IMR-90 (cell line): ENCODE results near the gene CDK5RAP3. TPM values are rescaled to one million over a fixed set of nuclear protein-coding genes. Genes with fewer than 3 reads are reported as not detected.

Experiments used
- ATAC-seq: fragments of 200-7000 bp; cut with Tn5 transposase; 2 replicates; pipeline ENCODE4 v1.9.1; 2020; ENCODE audit warnings: low read depth, mild to moderate bottlenecking, moderate library complexity
- BruUV-seq: library from RNA; stranded (reverse); fragments of 400-500 nt; replicated peaks from 2 replicates; lab custom pipeline; 2021; lab: Mats Ljungman, UMichigan
- CTCF ChIA-PET: fragments of 300-600 bp; formaldehyde crosslinking; extraction: SDS; loops from one replicate; lab custom pipeline; 2021; ENCODE audit warnings: antibody characterized with exemption; lab: Yijun Ruan, JAX
- POLR2A ChIA-PET: fragments of 300-600 bp; sonication (Branson Sonifier 250); formaldehyde crosslinking; loops from one replicate; lab custom pipeline; 2022; ENCODE audit warnings: antibody characterized with exemption; ENCODE audit not compliant: unreplicated experiment; lab: Charles Lee
- DNase-seq: peaks from one replicate; pipeline ENCODE4 v3.0.0; 2013
- H2AFZ ChIP-seq: replicated peaks from 2 replicates; pipeline ENCODE3; 2013; ENCODE audit warnings: low read length, mild to moderate bottlenecking; ENCODE audit not compliant: poor library complexity
- H2AK5ac ChIP-seq: 2 replicates; pipeline ENCODE4 v1.6.1; 2013; ENCODE audit warnings: low read depth, low read length, inconsistent platforms
- H2AK9ac ChIP-seq: replicated peaks from 2 replicates; pipeline ENCODE3; 2013; ENCODE audit warnings: mild to moderate bottlenecking, low read depth, low read length, moderate library complexity; ENCODE audit not compliant: poor library complexity
- H2BK120ac ChIP-seq: 2 replicates; pipeline ENCODE4 v1.6.1; 2013; ENCODE audit warnings: low read depth, low read length, inconsistent platforms
- H2BK15ac ChIP-seq: 3 replicates; pipeline ENCODE4 v1.6.1; 2013; ENCODE audit warnings: low read depth, low read length, inconsistent platforms
- H2BK20ac ChIP-seq: 2 replicates; pipeline ENCODE4 v1.6.1; 2013; ENCODE audit warnings: low read depth, mild to moderate bottlenecking, inconsistent platforms, low read length, moderate library complexity
- H2BK5ac ChIP-seq: 2 replicates; pipeline ENCODE4 v1.6.1; 2013; ENCODE audit warnings: mild to moderate bottlenecking, low read depth, low read length, inconsistent platforms; ENCODE audit not compliant: poor library complexity, severe bottlenecking
- H3K14ac ChIP-seq: replicated peaks from 2 replicates; pipeline ENCODE4 v1.6.1; 2013; ENCODE audit warnings: low read depth, low read length, inconsistent platforms
- H3K18ac ChIP-seq: 2 replicates; pipeline ENCODE4 v1.6.1; 2013; ENCODE audit warnings: low read depth, low read length, control low read depth
- H3K23ac ChIP-seq: 2 replicates; pipeline ENCODE4 v1.6.1; 2013; ENCODE audit warnings: low read depth, low read length, inconsistent platforms
- H3K27ac ChIP-seq: 2 replicates; pipeline ENCODE4 v1.5.1; 2013; ENCODE audit warnings: mild to moderate bottlenecking, control low read depth, low read length; ENCODE audit not compliant: insufficient read depth
- H3K27me3 ChIP-seq: 2 replicates; pipeline ENCODE4 v1.6.1; 2013; ENCODE audit warnings: low read length; ENCODE audit not compliant: control insufficient read depth, insufficient read depth
- H3K36me3 ChIP-seq: 2 replicates; pipeline ENCODE4 v1.6.1; 2013; ENCODE audit warnings: low read length, mixed read lengths; ENCODE audit not compliant: control insufficient read depth, insufficient read depth
- H3K4ac ChIP-seq: 2 replicates; pipeline ENCODE4 v1.6.1; 2013; ENCODE audit warnings: low read depth, low read length, inconsistent platforms
- H3K4me1 ChIP-seq: 2 replicates; pipeline ENCODE4 v1.6.1; 2013; ENCODE audit warnings: low read length, mixed read lengths; ENCODE audit not compliant: control insufficient read depth, insufficient read depth
- H3K4me2 ChIP-seq: 2 replicates; pipeline ENCODE4 v1.6.1; 2013; ENCODE audit warnings: low read depth, mild to moderate bottlenecking, control low read depth, low read length, moderate library complexity
- H3K4me3 ChIP-seq: 2 replicates; pipeline ENCODE4 v1.5.1; 2013; ENCODE audit warnings: low read depth, mild to moderate bottlenecking, control low read depth, low read length, moderate library complexity; ENCODE audit not compliant: insufficient read depth
- H3K56ac ChIP-seq: 2 replicates; pipeline ENCODE4 v1.6.1; 2013; ENCODE audit warnings: low read length, inconsistent platforms; ENCODE audit not compliant: insufficient read depth; ENCODE audit errors: extremely low read depth
- H3K79me1 ChIP-seq, 2 experiments: 2 replicates each; pipeline ENCODE4 v1.6.1; 2013; ENCODE audit warnings: low read length in 2 of 2, inconsistent platforms in 1 of 2, low read depth in 1 of 2
- H3K9ac ChIP-seq: 2 replicates; pipeline ENCODE4 v1.6.1; 2013; ENCODE audit warnings: low read depth, low read length, control low read depth
- H3K9me1 ChIP-seq: 2 replicates; pipeline ENCODE4 v1.6.1; 2013; ENCODE audit warnings: low read length, inconsistent platforms; ENCODE audit not compliant: insufficient read depth
- H3K9me3 ChIP-seq: 2 replicates; pipeline ENCODE4 v1.6.1; 2013; ENCODE audit warnings: low read length; ENCODE audit not compliant: control insufficient read depth, insufficient read depth
- H4K20me1 ChIP-seq: 2 replicates; pipeline ENCODE4 v1.6.1; 2013; ENCODE audit warnings: low read length, inconsistent platforms; ENCODE audit not compliant: insufficient read depth
- H4K5ac ChIP-seq: 2 replicates; pipeline ENCODE4 v1.6.1; 2013; ENCODE audit warnings: mild to moderate bottlenecking, low read depth, low read length, control low read depth
- H4K8ac ChIP-seq, 2 experiments: 2 replicates each; pipeline ENCODE4 v1.6.1; 2013; ENCODE audit warnings: low read depth in 2 of 2, low read length in 2 of 2, control low read depth in 1 of 2, inconsistent platforms in 1 of 2
- H4K91ac ChIP-seq: 2 replicates; pipeline ENCODE4 v1.6.1; 2013; ENCODE audit warnings: low read depth, low read length, inconsistent platforms; ENCODE audit not compliant: insufficient read depth
- MAFK ChIP-seq: IDR thresholded peaks from 2 replicates; pipeline ENCODE4 v1.6.1; 2012; ENCODE audit warnings: low read depth, low read length, improper control_type of control experiment
- MAZ ChIP-seq: IDR thresholded peaks from 2 replicates; pipeline ENCODE4 v1.6.1; 2012; ENCODE audit warnings: low read depth, mild to moderate bottlenecking, low read length, improper control_type of control experiment, moderate library complexity, borderline replicate concordance
- MXI1 ChIP-seq: IDR thresholded peaks from 2 replicates; pipeline ENCODE4 v1.6.1; 2012; ENCODE audit warnings: low read depth, mild to moderate bottlenecking, low read length, moderate library complexity, borderline replicate concordance
- NFE2L2 ChIP-seq: fragments of 150-350 bp; IDR thresholded peaks from 2 replicates; pipeline ENCODE4 v1.6.1; 2016; ENCODE audit warnings: low read depth, mild to moderate bottlenecking, low read length
- RAD21 ChIP-seq: IDR thresholded peaks from 2 replicates; pipeline ENCODE4 v1.6.1; 2012; ENCODE audit warnings: low read length, improper control_type of control experiment
- RCOR1 ChIP-seq: IDR thresholded peaks from 2 replicates; pipeline ENCODE4 v1.6.1; 2012; ENCODE audit warnings: mild to moderate bottlenecking, low read length, improper control_type of control experiment; ENCODE audit not compliant: insufficient replicate concordance
- RFX5 ChIP-seq: IDR thresholded peaks from 2 replicates; pipeline ENCODE4 v1.8.0; 2012; ENCODE audit warnings: low read depth, mild to moderate bottlenecking, low read length, moderate library complexity
- USF2 ChIP-seq: fragments of 150-350 bp; IDR thresholded peaks from 2 replicates; pipeline ENCODE4 v1.6.1; 2017; ENCODE audit warnings: mild to moderate bottlenecking, antibody characterized with exemption, low read length, low read depth
- WGBS, 2 experiments: methylation state at CpG; one replicate each; pipeline versions ENCODE4 v1.1.5 to v1.1.7; 2013; ENCODE audit warnings: missing lambda C conversion rate in 2 of 2; ENCODE audit not compliant: insufficient read length in 1 of 2; ENCODE audit errors: extremely low coverage in 2 of 2; 5-methylcytosine and 5-hydroxymethylcytosine counted together
- dilution Hi-C: fragments of 300-500 bp; cut with HindIII; formaldehyde crosslinking; loops from one replicate; pipeline ENCODE4 v1.14.3; 2018; ENCODE audit warnings: low sequenced_read_pairs; ENCODE audit not compliant: unreplicated experiment
- in situ Hi-C: fragments of 300-500 bp; cut with MboI; formaldehyde crosslinking; loops from 3 replicates; pipeline ENCODE4 v1.14.3; 2019; ENCODE audit warnings: low sequenced_read_pairs, inconsistent platforms, mixed read lengths
- intact Hi-C: fragments of 100-400 bp; cut with micrococcal nuclease; formaldehyde crosslinking; loops from 2 replicates; pipeline ENCODE4 v1.10.0; 2022
- polyA plus RNA-seq, 3 experiments: library from polyadenylated mRNA; depleted of rRNA; stranded (reverse); fragments of >200 nt; gene quantifications; 2 replicates each; pipeline ENCODE4 v1.2.3, GENCODE V29; 2012; ENCODE audit warnings: low replicate concordance in 1 of 3
- total RNA-seq: library from RNA; depleted of rRNA; stranded (reverse); fragments of >200 nt; gene quantifications from 2 replicates; pipeline ENCODE4 v1.2.3, GENCODE V29; 2012
- TF ChIP-seq, protein P1 (sequence below): fragments of 150-350 bp; IDR thresholded peaks from 2 replicates; pipeline ENCODE4 v1.6.1; 2016; ENCODE audit warnings: low read depth, mild to moderate bottlenecking, low read length, moderate library complexity, borderline replicate concordance

The CDK5RAP3 gene
- total and polyA plus RNA-seq, 2 of the 4 experiments (the other 2 are of a cell fraction) = 75.3 to 153 TPM

GRCh38 chr17:47994724-47995123 is 23.8 kb downstream of the CDK5RAP3 start:
- no peak overlapping the region for H4K91ac ChIP-seq
- no peaks in the 10 kb centered on the region for H3K9me3 ChIP-seq
- no peak overlapping the region for H3K56ac ChIP-seq
- no peaks in the 10 kb centered on the region for H3K36me3 ChIP-seq
- H2BK5ac ChIP-seq = no peak overlapping the region
- H2AK9ac ChIP-seq = no peak overlapping the region
- ChIA-PET POLR2A (no interaction called here), CTCF (no interaction called here)
- H4K8ac ChIP-seq = no peak overlapping the region
- H3K4me2 ChIP-seq = no peak overlapping the region
- WGBS, 2 experiments = no CpG with 5 or more reads among the region's 4 CpGs
- BruUV-seq = no TSS peak
- no peak overlapping the region for H3K9ac ChIP-seq
- no peak overlapping the region for H3K4me3 ChIP-seq
- H3K4me1 ChIP-seq = peaks cover 2% of the 10 kb centered on the region; the same call in 1 of the 2 replicates
- H3K4ac ChIP-seq = no peak overlapping the region
- H3K9me1 ChIP-seq = no peaks in the 10 kb centered on the region
- no peak for ATAC-seq
- no peak overlapping the region for H2BK20ac ChIP-seq
- dilution Hi-C loops = no loop called here
- no peak overlapping the region for H2BK120ac ChIP-seq
- no peak overlapping the region for H2AFZ ChIP-seq
- in situ Hi-C loops = no loop called here
- no peaks in the 10 kb centered on the region for H4K20me1 ChIP-seq
- H3K23ac ChIP-seq = no peak overlapping the region
- H3K79me1 ChIP-seq = no peaks in the 10 kb centered on the region
- no peak overlapping the region for H3K14ac ChIP-seq
- no peak overlapping the region for H3K18ac ChIP-seq
- H3K27me3 ChIP-seq = peaks cover 6% of the 10 kb centered on the region; the same call in 1 of the 2 replicates
- TF ChIP-seq MXI1 (no peak), RCOR1 (no peak), USF2 (no peak), RAD21 (no peak), MAZ (no peak), RFX5 (no peak), NFE2L2 (no peak), MAFK (no peak)
- TF ChIP-seq, protein P1, sequence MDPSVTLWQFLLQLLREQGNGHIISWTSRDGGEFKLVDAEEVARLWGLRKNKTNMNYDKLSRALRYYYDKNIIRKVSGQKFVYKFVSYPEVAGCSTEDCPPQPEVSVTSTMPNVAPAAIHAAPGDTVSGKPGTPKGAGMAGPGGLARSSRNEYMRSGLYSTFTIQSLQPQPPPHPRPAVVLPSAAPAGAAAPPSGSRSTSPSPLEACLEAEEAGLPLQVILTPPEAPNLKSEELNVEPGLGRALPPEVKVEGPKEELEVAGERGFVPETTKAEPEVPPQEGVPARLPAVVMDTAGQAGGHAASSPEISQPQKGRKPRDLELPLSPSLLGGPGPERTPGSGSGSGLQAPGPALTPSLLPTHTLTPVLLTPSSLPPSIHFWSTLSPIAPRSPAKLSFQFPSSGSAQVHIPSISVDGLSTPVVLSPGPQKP = no peak
- H3K27ac ChIP-seq = no peak overlapping the region
- intact Hi-C loops = no loop called here
- H4K5ac ChIP-seq = no peak overlapping the region
- no peak overlapping the region for H2BK15ac ChIP-seq
- H2AK5ac ChIP-seq = no peak overlapping the region; the same call in 1 of the 2 replicates
- no peak for DNase-seq
